GM10266 (cell line): ENCODE data around the gene TDRD10.
A peak's percentile ranks its signal among the peaks of the same experiment; 100 is the strongest.
"Not testable (repeated sequence)": the region's sequence is repeated elsewhere in the genome, so short reads cannot be mapped to it uniquely, and the experiment has no call there.

Experiments
- DNase-seq: peaks from one replicate; pipeline ENCODE4 v3.0.0; 2012; ENCODE audit errors: extremely low spot score
- TF ChIP-seq, protein P1 (sequence below): IDR thresholded peaks from 2 replicates; pipeline ENCODE4 v1.5.1; 2012; ENCODE audit warnings: mild to moderate bottlenecking, low read depth; ENCODE audit not compliant: control insufficient read depth, insufficient read depth; ENCODE audit errors: missing control alignments

The TDRD10 gene

DNA sequence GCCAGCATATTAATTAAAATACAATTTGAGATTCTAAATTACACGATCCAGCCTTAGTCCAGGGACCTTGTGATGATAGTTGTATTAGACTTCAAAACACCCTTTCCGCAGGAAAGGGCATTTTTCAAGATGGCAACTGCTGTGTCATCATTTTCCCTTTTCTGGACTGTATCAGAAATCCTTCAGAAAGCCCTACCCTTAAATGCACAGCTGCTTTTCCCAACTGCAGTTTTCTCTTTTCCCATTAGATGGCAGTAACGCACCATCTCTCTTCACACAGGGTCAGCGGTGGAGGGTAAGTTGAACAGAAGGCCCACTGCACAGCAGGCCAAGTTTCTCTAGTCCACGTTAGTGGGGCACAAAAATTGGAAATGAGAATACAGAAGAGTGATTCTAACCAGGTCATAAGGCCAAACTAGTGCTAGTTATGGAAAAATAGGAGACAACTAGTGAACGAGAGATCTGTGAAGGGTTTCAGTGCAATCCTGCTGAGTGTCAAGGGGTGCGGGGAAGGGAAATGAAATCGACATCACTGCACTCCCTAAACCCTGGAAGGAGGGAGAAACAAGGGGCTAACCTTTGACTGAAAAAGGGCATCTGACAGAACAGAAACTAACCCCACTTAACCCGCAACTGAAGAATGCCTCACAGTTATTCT, 22.1 kb upstream of the TDRD10 start:
- peak; percentile 80 for DNase-seq
- TF ChIP-seq, protein P1, sequence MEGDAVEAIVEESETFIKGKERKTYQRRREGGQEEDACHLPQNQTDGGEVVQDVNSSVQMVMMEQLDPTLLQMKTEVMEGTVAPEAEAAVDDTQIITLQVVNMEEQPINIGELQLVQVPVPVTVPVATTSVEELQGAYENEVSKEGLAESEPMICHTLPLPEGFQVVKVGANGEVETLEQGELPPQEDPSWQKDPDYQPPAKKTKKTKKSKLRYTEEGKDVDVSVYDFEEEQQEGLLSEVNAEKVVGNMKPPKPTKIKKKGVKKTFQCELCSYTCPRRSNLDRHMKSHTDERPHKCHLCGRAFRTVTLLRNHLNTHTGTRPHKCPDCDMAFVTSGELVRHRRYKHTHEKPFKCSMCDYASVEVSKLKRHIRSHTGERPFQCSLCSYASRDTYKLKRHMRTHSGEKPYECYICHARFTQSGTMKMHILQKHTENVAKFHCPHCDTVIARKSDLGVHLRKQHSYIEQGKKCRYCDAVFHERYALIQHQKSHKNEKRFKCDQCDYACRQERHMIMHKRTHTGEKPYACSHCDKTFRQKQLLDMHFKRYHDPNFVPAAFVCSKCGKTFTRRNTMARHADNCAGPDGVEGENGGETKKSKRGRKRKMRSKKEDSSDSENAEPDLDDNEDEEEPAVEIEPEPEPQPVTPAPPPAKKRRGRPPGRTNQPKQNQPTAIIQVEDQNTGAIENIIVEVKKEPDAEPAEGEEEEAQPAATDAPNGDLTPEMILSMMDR = peak; percentile 94

GRCh38 chr1:154481053-154481452, 21.0 kb upstream of the TDRD10 start:
- no peak for DNase-seq
- TF ChIP-seq, protein P1 = no peak

DNA sequence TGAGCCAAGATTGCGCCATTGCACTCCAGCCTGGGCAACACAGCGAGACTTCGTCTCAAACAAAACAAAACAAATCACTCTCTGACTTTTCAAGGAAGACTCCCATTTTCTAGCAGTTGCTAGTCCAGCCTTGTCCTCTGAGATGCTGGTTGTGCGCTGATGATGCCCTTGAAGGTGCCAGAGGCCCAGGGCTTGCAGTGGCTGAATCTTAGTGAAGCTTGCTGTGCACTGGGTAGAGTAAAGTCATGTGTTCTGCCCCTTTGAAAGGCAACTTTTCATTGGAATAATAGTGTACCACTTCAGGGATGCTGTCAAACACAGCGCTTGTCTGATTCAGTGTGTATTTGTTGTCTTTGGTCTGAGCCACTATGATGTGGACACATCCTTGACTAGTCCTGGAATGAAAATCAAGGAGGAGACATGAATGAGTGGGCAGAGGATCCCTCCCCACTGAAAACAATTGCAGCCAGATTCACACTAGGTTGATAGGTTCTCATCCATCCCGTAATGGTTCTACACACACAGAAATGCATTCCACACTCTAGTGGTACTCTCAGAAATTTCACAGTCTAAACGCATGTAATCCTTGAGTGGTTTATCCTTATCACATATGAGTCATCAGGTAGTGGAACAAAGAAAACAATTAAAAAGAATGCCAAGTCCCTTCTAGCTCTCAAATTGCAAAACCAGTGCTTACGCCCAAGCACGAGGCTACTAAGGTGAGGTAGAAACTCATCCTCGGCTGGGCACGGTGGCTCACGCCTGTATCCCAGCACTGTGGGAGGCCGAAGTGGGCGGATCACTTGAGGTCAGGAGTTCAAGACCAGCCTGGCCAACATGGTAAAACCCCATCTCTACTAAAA, 17.8 kb upstream of the TDRD10 start:
- DNase-seq = no peak
- TF ChIP-seq, protein P1 = no peak

DNA sequence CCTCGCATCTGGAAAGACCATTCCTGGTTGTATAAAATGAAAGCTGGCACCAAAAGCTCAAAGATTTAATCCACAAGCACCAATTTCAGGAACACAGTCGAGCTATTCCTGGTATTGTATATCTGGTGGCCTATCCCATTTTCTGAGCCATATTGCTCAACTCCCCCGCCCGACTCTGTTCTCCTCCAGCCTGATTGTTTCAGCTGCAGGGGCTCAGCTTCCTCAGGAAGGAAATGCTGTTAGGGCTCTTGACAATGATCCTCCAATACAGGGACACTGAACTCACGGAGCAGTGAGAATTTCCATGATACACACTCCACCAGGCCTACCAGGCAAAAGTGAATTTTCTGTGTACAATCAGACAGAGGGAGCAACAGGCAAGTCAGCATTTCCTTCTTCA, 16.9 kb upstream of the TDRD10 start:
- no peak for DNase-seq
- TF ChIP-seq, protein P1 = no peak

- DNase-seq = no peak
- TF ChIP-seq, protein P1 = no peak
Measured at GRCh38 chr1:154485910-154486496, 16.0 kb upstream of the TDRD10 start.

DNA sequence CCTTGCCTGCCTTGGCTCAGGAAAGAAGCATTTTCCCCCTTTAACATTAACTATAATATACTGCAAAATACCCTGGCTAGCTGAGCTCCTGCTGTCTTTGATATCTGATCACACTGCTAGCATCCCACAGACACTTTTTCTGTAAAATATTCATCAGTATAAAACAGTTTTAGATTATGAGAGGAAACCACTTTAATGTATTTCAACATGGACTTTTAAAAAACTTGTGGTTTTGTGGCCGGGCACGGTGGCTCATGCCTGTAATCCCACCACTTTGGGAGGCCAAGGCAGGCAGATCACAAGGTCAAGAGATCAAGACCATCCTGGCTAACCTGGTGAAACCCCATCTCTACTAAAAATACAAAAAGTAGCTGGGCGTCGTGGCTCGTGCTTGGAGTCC, 15.3 kb upstream of the TDRD10 start:
- not testable (repeated sequence) for DNase-seq

DNA sequence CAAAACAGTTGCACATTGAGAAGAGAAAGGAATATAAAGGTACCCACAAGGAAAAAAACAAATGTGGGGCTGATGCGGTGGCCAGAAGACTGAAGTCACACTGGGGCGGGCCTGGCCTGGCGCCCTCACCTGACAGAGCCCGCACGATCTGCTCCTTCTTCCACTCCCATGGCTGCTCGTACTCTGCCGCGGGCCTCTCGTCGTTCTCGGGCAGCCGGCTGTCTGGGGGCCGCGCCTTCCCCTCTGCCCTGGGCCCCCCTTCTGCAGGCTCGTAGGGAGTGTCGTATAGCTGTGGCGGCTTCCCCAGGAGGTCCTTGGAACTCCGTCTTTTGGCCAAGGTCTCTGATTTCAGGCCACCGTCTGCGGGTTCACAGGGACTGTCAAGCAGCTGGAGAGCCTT, 13.1 kb upstream of the TDRD10 start:
- TF ChIP-seq, protein P1 = no peak
- DNase-seq = no peak
